B cell (primary cell): ENCODE results near the gene LRPPRC. TPM values are rescaled to one million over a fixed set of nuclear protein-coding genes. Genes with fewer than 3 reads are reported as not detected.

Source experiments
- ATAC-seq: fragments of 200-7000 bp; cut with Tn5 transposase; one replicate; pipeline ENCODE4 v1.10.0; 2021; ENCODE audit warnings: low read depth, mild to moderate bottlenecking, moderate number of reproducible peaks, moderate library complexity
- CTCF ChIA-PET: fragments of 350-600 bp; sonication (Branson Sonifier 250); formaldehyde crosslinking; loops from one replicate; lab custom pipeline; 2021; ENCODE audit warnings: antibody characterized with exemption, inconsistent platforms; lab: Charles Lee
- POLR2A ChIA-PET: fragments of 350-600 bp; sonication (Branson Sonifier 250); formaldehyde crosslinking; loops from one replicate; lab custom pipeline; 2021; ENCODE audit warnings: antibody characterized with exemption; lab: Charles Lee
- DNase-seq: peaks from one replicate; pipeline ENCODE4 v3.0.0; 2013
- H2AFZ ChIP-seq: 2 replicates; pipeline ENCODE4 v1.6.1; 2012; ENCODE audit warnings: mild to moderate bottlenecking, low read depth, low read length; ENCODE audit not compliant: insufficient read depth, poor library complexity, severe bottlenecking
- H3K27ac ChIP-seq, 2 donors: 1 replicate in 1 of 2; 2 replicates in 1 of 2; pipeline ENCODE4 v1.5.1; 2012 to 2013; ENCODE audit warnings: low read length in 2 of 2, mild to moderate bottlenecking in 2 of 2, moderate library complexity in 1 of 2
- H3K27me3 ChIP-seq, 4 experiments: fragments of 200-600 bp in 1 of 4; sonication (generic) in 1 of 4; replicated peaks in 1 of 4; 1 replicate in 2 of 4; 2 replicates in 2 of 4; pipeline versions ENCODE4 v1.6.1 to v1.7.0; 2013 to 2016; ENCODE audit warnings: low read length in 3 of 4, mild to moderate bottlenecking in 2 of 4, mixed read lengths in 1 of 4, moderate library complexity in 1 of 4; ENCODE audit not compliant: insufficient read depth in 4 of 4, control insufficient read depth in 3 of 4; ENCODE audit errors: control extremely low read depth in 1 of 4
- H3K36me3 ChIP-seq, 2 experiments: replicated peaks in 1 of 2; 1 replicate in 1 of 2; 2 replicates in 1 of 2; pipeline versions ENCODE4 v1.6.1 to v1.7.1; 2013; ENCODE audit warnings: low read length in 1 of 2; ENCODE audit not compliant: insufficient read depth in 2 of 2, control insufficient read depth in 1 of 2; ENCODE audit errors: control extremely low read depth in 1 of 2, extremely low read depth in 1 of 2
- H3K4me1 ChIP-seq, 2 donors: fragments of 200-600 bp in 1 of 2; sonication (generic) in 1 of 2; 1 replicate in 1 of 2; 2 replicates in 1 of 2; pipeline versions ENCODE4 v1.5.1 to v1.6.1; 2013 to 2017; ENCODE audit warnings: low read length in 2 of 2; ENCODE audit not compliant: control insufficient read depth in 2 of 2, insufficient read depth in 2 of 2
- H3K4me2 ChIP-seq: replicated peaks from 2 replicates; pipeline ENCODE3; 2012; ENCODE audit warnings: mild to moderate bottlenecking, low read depth, low read length; ENCODE audit not compliant: poor library complexity, severe bottlenecking
- H3K4me3 ChIP-seq, 5 experiments: fragments of 200-600 bp in 1 of 5; sonication (generic) in 1 of 5; 1 replicate in 3 of 5; 2 replicates in 2 of 5; pipeline versions ENCODE4 v1.5.1 to v1.7.0; 2011 to 2016; ENCODE audit warnings: low read length in 4 of 5, mild to moderate bottlenecking in 4 of 5, low read depth in 2 of 5, control low read depth in 1 of 5, moderate library complexity in 1 of 5; ENCODE audit not compliant: insufficient read depth in 1 of 5; ENCODE audit errors: control extremely low read depth in 1 of 5, extremely low read depth in 1 of 5
- H3K79me2 ChIP-seq: fragments of 200-600 bp; sonication (generic); one replicate; pipeline ENCODE4 v1.6.0; 2016; ENCODE audit warnings: low read length; ENCODE audit not compliant: control insufficient read depth, insufficient read depth
- H3K9ac ChIP-seq: fragments of 200-600 bp; sonication (generic); 2 replicates; pipeline ENCODE4 v1.6.1; 2017; ENCODE audit warnings: mild to moderate bottlenecking, low read length, moderate library complexity
- H3K9me3 ChIP-seq, 3 donors: one replicate each; pipeline versions ENCODE4 v1.6.1 to v1.7.1; 2013; ENCODE audit warnings: low read length in 2 of 3; ENCODE audit not compliant: control insufficient read depth in 2 of 3, insufficient read depth in 1 of 3; ENCODE audit errors: control extremely low read depth in 1 of 3
- H4K20me1 ChIP-seq: 2 replicates; pipeline ENCODE4 v1.6.0; 2012; ENCODE audit warnings: mild to moderate bottlenecking, low read length; ENCODE audit not compliant: insufficient read depth, control insufficient read depth, poor library complexity, severe bottlenecking
- H3K27ac Mint-ChIP-seq: one replicate; pipeline ENCODE4 v1.8.0; 2021; ENCODE audit warnings: mixed read lengths
- H3K27me3 Mint-ChIP-seq: one replicate; pipeline ENCODE4 v1.8.0; 2021; ENCODE audit warnings: mixed read lengths
- H3K4me1 Mint-ChIP-seq: one replicate; pipeline ENCODE4 v1.8.0; 2021; ENCODE audit warnings: mixed read lengths
- H3K4me3 Mint-ChIP-seq: one replicate; pipeline ENCODE4 v1.8.0; 2021; ENCODE audit warnings: mixed read lengths
- H3K9me3 Mint-ChIP-seq: one replicate; pipeline ENCODE4 v1.8.0; 2022; ENCODE audit warnings: mixed read lengths; ENCODE audit not compliant: insufficient read depth
- EZH2 ChIP-seq: IDR thresholded peaks from 2 replicates; pipeline ENCODE4 v1.6.1; 2012; ENCODE audit warnings: borderline replicate concordance, low read depth, mild to moderate bottlenecking, moderate library complexity, low read length; ENCODE audit not compliant: insufficient read depth, poor library complexity, severe bottlenecking
- WGBS: methylation state at CpG from one replicate; pipeline ENCODE4 v1.1.5; 2013; ENCODE audit warnings: missing lambda C conversion rate; ENCODE audit not compliant: insufficient coverage; 5-methylcytosine and 5-hydroxymethylcytosine counted together
- intact Hi-C: fragments of 100-400 bp; cut with micrococcal nuclease; formaldehyde crosslinking; loops from one replicate; pipeline ENCODE4 v1.10.0; 2022
- polyA plus RNA-seq: library from polyadenylated mRNA; depleted of rRNA; stranded (reverse); fragments of >200 nt; gene quantifications from 2 replicates; pipeline ENCODE4 v1.2.3, GENCODE V29; 2012
- total RNA-seq, 2 donors: library from RNA; stranded (reverse); fragments of 120-200 nt in 1 of 2; gene quantifications; 1 replicate in 1 of 2; 2 replicates in 1 of 2; pipeline versions ENCODE4 v1.2.3 to v1.2.4, GENCODE V29; 2013 to 2022
- TF ChIP-seq, protein P1 (sequence below): fragments of 200-600 bp; IDR thresholded peaks from one replicate; pipeline ENCODE4 v1.8.0; 2022; ENCODE audit warnings: antibody characterized with exemption, mild to moderate bottlenecking

Gene LRPPRC
- total and polyA plus RNA-seq, 2 donors (not counting 1 experiment from before 2014, with no cell fraction given) = 17.6 to 75.6 TPM

DNA sequence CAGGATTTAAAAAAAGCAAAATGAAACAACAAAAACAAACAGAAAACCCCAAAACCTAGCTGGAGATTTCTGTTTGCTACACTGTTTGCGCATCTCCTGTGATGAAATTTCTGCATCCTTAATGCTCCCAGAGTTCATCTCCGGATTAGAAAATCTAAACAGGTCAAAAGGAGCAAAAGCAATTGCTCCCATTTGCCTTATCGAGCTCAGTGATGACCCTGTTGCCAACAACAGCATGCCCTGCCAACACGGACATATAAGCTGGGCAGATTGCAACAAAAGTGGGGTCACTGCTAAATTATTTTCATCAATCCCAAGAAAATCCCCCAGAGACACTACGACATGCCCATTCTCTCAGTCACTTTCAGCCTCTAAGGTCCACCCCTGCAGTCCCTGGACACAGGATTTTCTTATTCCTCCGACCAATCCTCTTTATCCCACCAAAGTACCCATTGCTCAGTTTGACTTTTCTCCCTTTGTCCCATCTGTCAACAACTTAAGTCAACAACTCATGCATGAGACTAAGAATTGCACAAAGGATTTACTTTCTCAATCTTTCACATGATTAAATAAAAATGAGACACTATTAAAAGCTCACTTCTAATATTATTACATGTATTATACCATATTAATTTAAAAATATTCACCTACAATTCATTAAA lies 89.2 kb downstream of the LRPPRC start:
- intact Hi-C loops = no loop called here
- Histone ChIP-seq H3K9me3 (no peaks in the 10 kb centered on the region), H3K79me2 (no peaks in the 10 kb centered on the region), H3K27me3 (no peaks in the 10 kb centered on the region), H3K4me1 (no peaks in the 10 kb centered on the region), H2AFZ (no peak overlapping the region), H3K4me3 (no peak overlapping the region), H3K36me3 (peaks cover 9 to 21% of the 10 kb centered on the region in 2 experiments), H3K9ac (no peak overlapping the region), H3K4me2 (no peak overlapping the region), H3K27ac (no peak overlapping the region), H4K20me1 (no peaks in the 10 kb centered on the region)
- TF ChIP-seq, protein P1, sequence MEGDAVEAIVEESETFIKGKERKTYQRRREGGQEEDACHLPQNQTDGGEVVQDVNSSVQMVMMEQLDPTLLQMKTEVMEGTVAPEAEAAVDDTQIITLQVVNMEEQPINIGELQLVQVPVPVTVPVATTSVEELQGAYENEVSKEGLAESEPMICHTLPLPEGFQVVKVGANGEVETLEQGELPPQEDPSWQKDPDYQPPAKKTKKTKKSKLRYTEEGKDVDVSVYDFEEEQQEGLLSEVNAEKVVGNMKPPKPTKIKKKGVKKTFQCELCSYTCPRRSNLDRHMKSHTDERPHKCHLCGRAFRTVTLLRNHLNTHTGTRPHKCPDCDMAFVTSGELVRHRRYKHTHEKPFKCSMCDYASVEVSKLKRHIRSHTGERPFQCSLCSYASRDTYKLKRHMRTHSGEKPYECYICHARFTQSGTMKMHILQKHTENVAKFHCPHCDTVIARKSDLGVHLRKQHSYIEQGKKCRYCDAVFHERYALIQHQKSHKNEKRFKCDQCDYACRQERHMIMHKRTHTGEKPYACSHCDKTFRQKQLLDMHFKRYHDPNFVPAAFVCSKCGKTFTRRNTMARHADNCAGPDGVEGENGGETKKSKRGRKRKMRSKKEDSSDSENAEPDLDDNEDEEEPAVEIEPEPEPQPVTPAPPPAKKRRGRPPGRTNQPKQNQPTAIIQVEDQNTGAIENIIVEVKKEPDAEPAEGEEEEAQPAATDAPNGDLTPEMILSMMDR = no peak
- TF ChIP-seq EZH2 = no peak
- ATAC-seq (no peak), DNase-seq (no peak)
- Mint-ChIP-seq H3K4me1 (no peaks in the 10 kb centered on the region), H3K27ac (no peak overlapping the region), H3K27me3 (no peaks in the 10 kb centered on the region), H3K4me3 (no peak overlapping the region), H3K9me3 (no peaks in the 10 kb centered on the region)
- CTCF ChIA-PET = no interaction called here
- 97% methylated on average over 6 of the region's 6 CpGs for WGBS
- POLR2A ChIA-PET = no interaction called here

DNA sequence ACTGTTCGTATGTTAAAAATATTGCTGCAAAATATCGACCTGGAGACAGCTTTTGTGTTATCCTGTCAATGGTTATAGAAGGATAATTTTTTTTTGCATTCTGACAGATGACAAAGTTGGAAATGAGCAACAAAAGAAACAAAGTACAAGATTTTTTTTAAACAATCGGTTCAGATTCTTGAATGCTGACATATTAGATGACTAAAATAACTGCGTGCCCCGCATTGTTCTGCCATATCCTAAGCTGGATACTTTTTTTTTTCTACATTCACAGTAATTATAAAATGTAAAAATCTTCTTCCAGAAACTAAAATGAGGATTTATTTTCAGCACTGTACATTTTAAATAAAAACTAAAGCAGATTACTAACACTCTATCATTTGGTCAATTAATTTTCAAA lies 89.9 kb downstream of the LRPPRC start:
- intact Hi-C loops = no loop called here
- Mint-ChIP-seq H3K27ac (no peak overlapping the region), H3K4me3 (no peak overlapping the region), H3K9me3 (no peaks in the 10 kb centered on the region), H3K4me1 (no peaks in the 10 kb centered on the region), H3K27me3 (no peaks in the 10 kb centered on the region)
- Histone ChIP-seq H3K79me2 (no peaks in the 10 kb centered on the region), H3K4me2 (no peak overlapping the region), H3K9ac (no peak overlapping the region), H3K9me3 (no peaks in the 10 kb centered on the region), H3K4me3 (no peak overlapping the region), H3K27me3 (no peaks in the 10 kb centered on the region), H3K4me1 (no peaks in the 10 kb centered on the region), H3K36me3 (peaks cover 13 to 20% of the 10 kb centered on the region in 2 experiments), H3K27ac (no peak overlapping the region), H2AFZ (no peak overlapping the region), H4K20me1 (no peaks in the 10 kb centered on the region)
- CTCF ChIA-PET = no interaction called here
- 60% methylated on average over 1 of the region's 5 CpGs for WGBS
- ATAC-seq (no peak), DNase-seq (no peak)
- POLR2A ChIA-PET = no interaction called here
- TF ChIP-seq, protein P1 = no peak
- no peak for TF ChIP-seq EZH2
